Left kidney (tissue), 2 donors: ENCODE data around the gene C1QL3. TPM values are rescaled to one million over a fixed set of nuclear protein-coding genes. Genes with fewer than 3 reads are reported as not detected.

Experiments used
- DNase-seq: peaks from one replicate; pipeline ENCODE4 v3.0.0-alpha.2; 2013
- polyA plus RNA-seq: library from polyadenylated mRNA; unstranded; fragments of 120-200 nt; gene quantifications from one replicate; pipeline ENCODE4 v1.2.1, GENCODE V29; 2013; ENCODE audit not compliant: insufficient read length

C1QL3 gene
- polyA plus RNA-seq, 1 donor = 0.40 TPM

DNA sequence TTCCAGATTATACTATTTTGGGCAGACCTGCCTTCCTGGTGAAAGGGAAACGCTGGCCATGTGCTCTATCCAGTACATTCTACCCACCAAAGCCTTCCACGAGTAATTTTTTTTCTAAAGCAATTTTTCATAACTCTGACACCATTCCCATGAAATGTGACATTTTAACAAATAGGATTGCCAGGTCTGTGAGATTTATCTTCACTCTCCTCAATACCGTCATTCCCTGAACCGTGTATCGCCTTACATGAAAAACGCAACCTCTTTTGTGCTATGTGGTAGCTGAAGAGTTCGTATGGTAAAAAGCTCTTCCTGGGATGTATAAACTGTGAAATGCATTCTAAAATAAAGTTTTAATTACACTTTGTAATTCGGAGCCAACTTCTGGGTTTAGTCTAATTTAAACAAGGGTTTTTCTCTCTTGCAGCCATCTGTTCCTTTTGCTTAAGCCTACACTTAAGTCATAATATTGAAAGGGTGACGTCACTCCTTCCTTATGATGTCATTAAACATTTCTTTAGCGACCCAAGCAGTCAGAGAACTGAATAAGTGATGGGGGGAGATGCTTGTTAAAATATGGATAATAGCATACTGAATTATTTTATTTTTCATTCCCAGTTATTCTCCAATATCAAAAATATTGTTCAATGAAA, 27.7 kb downstream of the C1QL3 start:
- DNase-seq = no peak

DNA sequence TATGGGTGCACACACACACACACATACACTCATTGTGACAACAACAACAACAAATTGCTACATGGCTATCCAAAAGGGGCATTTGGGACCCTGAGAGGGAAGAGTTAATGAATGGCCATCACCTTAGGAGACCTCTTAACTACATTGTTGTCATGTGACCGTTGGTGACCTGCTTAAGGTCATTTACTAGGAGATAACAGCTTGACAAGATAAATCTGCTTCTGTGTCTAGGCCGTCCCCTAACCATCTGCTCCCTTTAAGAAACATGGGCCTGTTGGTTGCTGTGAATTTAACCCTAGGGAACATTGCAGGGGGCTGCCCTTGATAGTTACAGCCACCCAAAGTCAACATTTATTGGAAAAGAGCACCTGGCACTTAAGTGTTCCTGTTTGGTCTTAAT, 29.7 kb downstream of the C1QL3 start:
- DNase-seq = no peak

DNA sequence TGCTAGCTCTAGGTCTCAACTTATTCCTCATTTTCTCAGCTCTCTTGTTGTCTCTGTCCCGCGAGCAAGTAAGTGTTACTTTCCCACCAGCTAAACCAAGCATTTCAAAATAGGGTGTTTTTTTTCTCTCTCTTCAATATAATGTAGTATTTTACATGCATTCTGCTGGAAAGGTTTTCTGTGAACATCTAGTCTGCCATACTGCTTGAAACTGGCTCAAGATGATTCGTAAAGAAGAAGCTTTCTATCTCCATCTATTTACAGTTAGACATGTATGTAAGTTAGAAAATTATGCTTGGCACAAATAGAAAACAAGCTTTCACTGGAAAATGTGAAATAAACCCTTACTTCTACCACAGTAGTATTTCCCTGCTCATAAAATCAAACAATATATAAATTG, 31.2 kb downstream of the C1QL3 start:
- no peak for DNase-seq

DNA sequence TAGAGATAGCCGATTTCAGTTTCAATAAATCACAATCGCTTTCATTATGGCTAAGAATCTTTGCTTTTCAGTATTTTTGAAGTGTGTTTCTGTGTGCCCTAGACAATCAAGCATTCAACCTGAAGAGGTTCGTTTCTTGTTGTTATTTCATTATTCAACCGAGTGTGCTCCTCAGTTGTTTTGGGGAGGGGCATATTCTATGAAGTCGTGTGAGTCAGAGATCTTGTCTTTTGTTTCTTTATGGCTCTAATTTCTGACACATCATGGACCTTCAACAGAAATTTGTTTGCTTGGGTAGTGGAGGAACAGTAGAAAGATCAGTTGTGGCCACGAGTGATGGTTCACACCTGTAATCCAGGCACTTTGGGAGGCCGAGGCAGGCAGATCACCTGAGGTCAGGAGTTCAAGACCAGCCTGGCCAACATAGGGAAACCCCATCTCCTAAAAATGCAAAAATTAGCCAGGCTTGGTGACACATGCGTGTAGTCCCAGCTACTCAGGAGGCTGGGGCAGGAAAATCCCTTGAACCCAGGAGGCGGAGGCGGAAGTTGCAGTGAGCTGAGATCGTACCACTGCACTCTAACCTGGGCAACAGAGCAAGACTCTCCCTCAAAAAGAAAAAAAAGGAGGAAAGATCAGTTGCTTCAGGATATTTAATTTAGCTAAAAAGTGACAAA, 38.3 kb downstream of the C1QL3 start:
- DNase-seq = no peak

DNA sequence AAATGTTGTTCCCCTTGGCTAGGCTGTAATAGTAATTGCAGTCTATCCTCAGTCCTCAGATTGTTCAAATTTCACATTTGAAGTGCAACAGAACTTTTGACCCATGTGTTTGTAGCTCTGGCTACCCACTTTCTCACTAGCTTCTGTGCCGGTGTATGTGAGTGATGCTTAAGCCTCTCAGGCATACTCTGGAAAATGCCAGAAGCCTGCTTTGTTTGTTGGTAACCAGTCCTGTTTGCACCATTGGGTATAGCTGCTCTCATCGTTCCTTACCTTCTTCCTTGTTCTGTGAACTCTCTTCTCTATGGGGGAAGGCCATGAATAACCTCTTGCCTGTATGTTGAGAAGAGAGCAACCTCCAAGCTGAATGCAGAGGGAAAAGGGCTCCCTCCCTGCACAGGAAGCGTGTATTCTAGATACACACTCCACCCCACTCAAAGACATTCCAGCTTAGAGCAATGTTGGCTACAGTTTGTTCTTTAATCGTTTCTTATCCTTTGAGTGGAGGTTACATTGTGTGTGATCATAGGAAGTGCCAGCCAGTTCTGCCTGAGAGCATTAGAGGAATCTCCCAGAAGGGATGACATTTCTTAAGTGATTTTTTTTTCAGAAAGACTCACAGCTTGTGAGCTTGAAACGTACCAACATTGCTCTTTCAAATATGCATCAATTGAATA, 40.5 kb downstream of the C1QL3 start:
- peak; percentile 17 for DNase-seq

DNA sequence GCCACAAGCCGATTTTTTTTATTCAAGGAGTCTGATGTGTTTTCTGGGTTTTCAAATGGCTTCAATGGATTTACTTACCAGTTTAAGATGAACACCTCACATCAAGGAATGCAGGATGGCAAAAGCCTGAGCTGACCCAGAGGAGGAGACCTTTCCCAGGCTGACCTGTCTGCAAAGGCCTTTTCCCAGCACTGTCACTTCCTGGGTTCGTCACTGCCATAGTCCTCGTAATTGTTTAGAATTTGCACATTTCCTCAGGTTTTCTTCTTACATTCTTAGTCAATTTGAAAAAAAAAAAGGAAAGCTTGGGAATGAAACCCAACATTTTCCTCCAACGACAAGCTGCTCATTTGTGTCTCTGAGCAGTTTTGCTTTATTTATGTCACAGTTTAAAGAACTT, 42.9 kb downstream of the C1QL3 start:
- DNase-seq = no peak

DNA sequence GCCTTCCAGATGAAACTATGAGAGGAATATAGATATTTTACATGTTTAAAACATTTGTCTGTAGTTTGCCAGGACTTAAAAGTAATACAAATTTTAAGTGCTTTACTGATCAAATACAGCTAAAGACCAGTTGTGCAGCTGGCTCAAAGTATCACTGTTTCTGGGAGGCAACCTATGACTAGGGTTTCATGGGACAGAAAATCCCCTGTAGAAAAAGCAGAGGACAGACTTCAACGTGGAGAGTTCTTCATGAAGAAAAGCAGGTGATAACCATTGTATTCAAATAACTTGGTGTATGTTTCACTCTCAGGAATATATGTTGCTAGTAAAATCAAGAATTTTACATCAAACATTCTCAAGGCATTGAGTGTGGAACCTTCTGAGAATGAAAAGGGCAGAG, 43.9 kb downstream of the C1QL3 start:
- no peak for DNase-seq

DNA sequence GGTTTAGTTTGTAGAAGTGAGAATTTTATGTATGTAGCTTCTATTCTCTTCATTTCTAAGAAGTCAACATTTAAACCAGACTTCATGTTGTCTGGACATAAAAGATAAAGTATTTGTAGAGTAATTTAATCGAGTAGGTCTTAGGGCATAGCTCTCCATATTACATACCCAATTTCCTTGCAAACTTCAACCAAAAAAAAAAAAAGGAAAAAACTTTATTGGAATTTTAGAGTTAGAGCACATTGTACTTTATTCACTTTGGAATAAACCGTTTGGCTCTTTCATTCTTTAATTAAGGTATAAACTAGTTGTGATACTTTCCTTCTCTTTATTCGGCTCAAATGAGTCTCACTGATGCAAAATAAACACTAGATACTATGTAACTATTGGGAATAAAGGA, 48.9 kb downstream of the C1QL3 start:
- no peak for DNase-seq

DNA sequence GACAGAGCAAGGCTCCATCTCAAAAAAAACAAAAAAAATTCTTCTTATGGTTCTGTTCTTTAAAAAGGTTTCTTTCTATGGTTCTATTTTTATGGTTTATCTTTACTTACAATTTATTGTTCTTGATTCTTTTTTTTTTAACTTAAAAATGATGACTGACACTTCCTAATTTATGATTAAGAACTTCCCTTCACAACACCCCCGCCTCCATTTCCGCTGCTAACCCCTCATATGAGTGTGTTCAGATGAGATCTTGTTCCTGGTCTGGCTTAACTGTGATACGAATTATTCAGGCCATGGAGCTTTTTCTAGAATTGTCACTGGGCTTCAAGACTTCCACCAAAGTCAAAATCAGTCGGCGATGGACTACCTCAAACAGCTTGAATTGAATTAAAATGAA, 50.9 kb downstream of the C1QL3 start:
- DNase-seq = no peak

DNA sequence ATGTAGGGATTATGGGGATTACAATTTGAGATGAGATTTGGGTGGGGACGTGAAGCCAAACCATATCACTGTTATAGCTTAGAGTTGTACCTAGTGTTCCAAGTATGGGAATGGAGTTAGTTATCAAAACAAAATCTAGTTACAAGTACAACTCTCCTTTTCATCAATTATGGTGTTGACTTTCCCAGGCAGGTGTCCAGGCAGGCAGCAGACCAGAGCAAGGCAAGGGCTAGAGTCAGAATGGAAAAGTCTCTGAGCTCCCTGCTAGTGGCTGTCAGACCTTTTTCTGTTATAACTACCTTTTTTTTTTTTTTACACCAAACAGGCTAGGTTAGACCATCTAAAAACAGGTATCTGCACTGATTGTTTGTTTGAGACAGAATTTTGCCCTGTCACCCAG, 55.7 kb downstream of the C1QL3 start:
- no peak for DNase-seq

Other genes with a start within 250 kb of the C1QL3 start
- 21.6 TPM for gene PTER, start 84.9 kb downstream of the C1QL3 start, polyA plus RNA-seq